Stimulated activated CD8-positive, alpha-beta memory T cell treated with anti-CD3 and anti-CD28 coated beads, Interleukin-2, amount 100 ng/mL, for 48 hours (primary cell): Measurements from ENCODE around the gene TLE3.

Experiments
- DNase-seq, 2 donors: peaks; one replicate each; pipeline ENCODE4 v3.0.0-alpha.2; 2020; ENCODE audit warnings: low read depth in 2 of 2

The TLE3 gene

GRCh38 chr15:70099167-70099966 is 1.6 kb upstream of the TLE3 start:
- DNase-seq: peak; percentile 99

GRCh38 chr15:70098461-70099166 is 897 bp upstream of the TLE3 start:
- DNase-seq: no peak

- DNase-seq: no peak
Observed at GRCh38 chr15:70098153-70098460, 390 bp upstream of the TLE3 start.

- DNase-seq: no peak
Observed at GRCh38 chr15:70097063-70097320, 725 bp downstream of the TLE3 start.

- DNase-seq: peak in 1 of 2 donors; percentile 35
Observed at GRCh38 chr15:70096215-70097062, 1.3 kb downstream of the TLE3 start.

GRCh38 chr15:70095408-70096214 is 2.1 kb downstream of the TLE3 start:
- peak in 1 of 2 donors; percentile 39 for DNase-seq

- no peak for DNase-seq
Observed at GRCh38 chr15:70094690-70095311, 2.9 kb downstream of the TLE3 start.

- no peak for DNase-seq
Observed at GRCh38 chr15:70093481-70094319, 4.0 kb downstream of the TLE3 start.

- no peak for DNase-seq
Observed at GRCh38 chr15:70093070-70093469, 4.6 kb downstream of the TLE3 start.

GRCh38 chr15:70092464-70093027 is 5.2 kb downstream of the TLE3 start:
- DNase-seq: no peak

GRCh38 chr15:70091726-70092463 is 5.8 kb downstream of the TLE3 start:
- no peak for DNase-seq

- DNase-seq: no peak
Observed at GRCh38 chr15:70090436-70091296, 7.1 kb downstream of the TLE3 start.

GRCh38 chr15:70089692-70089971 is 8.1 kb downstream of the TLE3 start:
- no peak for DNase-seq

- no peak for DNase-seq
Observed at GRCh38 chr15:70088887-70089691, 8.6 kb downstream of the TLE3 start.

- DNase-seq: no peak
Observed at GRCh38 chr15:70088455-70088854, 9.3 kb downstream of the TLE3 start.

GRCh38 chr15:70087708-70088352 is 9.9 kb downstream of the TLE3 start:
- no peak for DNase-seq

GRCh38 chr15:70086636-70087035 is 11.1 kb downstream of the TLE3 start:
- no peak for DNase-seq
